HG02798 (cell line): ENCODE data around the gene NCBP3.
A peak's percentile ranks its signal among the peaks of the same experiment; 100 is the strongest.

Source experiments
- ATAC-seq: cut with Tn5 transposase; IDR thresholded peaks from one replicate; pipeline ENCODE4 v1.9.1; 2021; ENCODE audit warnings: mild to moderate bottlenecking; ENCODE audit not compliant: unreplicated experiment, poor library complexity

Gene NCBP3, protein sequence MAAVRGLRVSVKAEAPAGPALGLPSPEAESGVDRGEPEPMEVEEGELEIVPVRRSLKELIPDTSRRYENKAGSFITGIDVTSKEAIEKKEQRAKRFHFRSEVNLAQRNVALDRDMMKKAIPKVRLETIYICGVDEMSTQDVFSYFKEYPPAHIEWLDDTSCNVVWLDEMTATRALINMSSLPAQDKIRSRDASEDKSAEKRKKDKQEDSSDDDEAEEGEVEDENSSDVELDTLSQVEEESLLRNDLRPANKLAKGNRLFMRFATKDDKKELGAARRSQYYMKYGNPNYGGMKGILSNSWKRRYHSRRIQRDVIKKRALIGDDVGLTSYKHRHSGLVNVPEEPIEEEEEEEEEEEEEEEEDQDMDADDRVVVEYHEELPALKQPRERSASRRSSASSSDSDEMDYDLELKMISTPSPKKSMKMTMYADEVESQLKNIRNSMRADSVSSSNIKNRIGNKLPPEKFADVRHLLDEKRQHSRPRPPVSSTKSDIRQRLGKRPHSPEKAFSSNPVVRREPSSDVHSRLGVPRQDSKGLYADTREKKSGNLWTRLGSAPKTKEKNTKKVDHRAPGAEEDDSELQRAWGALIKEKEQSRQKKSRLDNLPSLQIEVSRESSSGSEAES

GRCh38 chr17:3845621-3846436 is at the start of gene NCBP3:
NCBP3 (minus strand) TSS chr17:3846246; CDS start chr17:3846223, 23 bp downstream.
- peak; percentile 96 for ATAC-seq

- ATAC-seq = no peak
Measured at GRCh38 chr17:3895354-3895753, 49.3 kb upstream of the NCBP3 start.

DNA sequence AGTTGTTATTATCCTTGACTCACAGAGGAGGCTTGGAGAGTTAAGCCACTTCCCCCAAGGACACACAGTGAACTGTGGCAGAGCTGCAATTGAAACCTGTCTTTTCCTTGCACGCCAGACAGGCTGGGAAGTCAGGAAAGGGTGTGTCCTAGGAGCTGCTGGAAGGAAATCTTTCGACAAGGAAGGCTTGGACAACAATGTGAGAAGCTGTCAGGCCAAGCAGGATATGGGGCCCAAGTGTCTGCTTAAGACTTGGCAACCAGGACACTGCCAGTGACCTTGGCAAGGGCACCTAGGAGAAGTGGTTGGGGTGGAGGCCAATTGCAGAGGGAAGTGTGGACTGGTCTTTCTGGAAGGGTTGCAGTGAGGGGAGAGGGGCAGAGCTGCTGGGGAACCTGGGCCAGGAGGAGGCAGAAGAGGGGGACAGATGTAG is 48.9 kb upstream of the NCBP3 start:
- ATAC-seq = no peak

DNA sequence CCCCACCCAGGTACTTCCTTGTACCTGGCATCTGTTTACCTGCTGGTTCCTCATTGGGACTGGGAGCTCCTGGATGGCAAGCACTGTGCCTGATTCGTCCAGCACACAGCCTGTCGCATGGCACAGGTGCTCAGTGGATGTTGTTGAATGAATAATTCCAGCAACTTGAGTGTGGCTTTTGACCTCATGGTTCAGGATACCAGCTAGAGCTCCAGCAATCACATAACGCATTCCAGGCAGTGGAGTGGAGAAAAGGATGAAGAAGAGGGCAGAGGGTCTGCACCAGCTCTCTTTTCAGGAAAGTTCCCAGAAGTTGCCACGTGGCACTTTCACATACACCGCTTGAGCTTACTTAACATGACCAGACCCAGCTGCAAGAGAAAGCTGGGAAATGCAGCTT is 48.1 kb upstream of the NCBP3 start:
- no peak for ATAC-seq

DNA sequence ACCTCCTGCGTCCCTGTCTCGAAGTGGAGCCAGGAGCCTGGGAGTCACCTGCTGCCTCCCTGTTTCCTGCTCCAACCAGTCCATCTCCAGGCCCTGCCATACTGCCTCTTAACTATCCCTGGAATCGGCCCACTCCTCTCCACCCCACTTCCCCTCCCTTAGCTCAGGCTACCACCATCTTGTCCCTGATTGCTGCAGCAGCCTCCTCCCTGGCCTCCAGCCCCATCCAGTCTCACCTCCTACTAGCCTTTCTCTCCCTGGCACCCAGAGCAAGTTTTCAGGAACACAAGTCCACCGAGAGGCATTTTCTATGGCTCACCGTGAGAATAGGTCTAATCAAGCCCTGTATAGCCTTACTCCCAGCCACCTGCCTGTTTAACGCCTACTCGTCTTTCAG is 47.7 kb upstream of the NCBP3 start:
- no peak for ATAC-seq

DNA sequence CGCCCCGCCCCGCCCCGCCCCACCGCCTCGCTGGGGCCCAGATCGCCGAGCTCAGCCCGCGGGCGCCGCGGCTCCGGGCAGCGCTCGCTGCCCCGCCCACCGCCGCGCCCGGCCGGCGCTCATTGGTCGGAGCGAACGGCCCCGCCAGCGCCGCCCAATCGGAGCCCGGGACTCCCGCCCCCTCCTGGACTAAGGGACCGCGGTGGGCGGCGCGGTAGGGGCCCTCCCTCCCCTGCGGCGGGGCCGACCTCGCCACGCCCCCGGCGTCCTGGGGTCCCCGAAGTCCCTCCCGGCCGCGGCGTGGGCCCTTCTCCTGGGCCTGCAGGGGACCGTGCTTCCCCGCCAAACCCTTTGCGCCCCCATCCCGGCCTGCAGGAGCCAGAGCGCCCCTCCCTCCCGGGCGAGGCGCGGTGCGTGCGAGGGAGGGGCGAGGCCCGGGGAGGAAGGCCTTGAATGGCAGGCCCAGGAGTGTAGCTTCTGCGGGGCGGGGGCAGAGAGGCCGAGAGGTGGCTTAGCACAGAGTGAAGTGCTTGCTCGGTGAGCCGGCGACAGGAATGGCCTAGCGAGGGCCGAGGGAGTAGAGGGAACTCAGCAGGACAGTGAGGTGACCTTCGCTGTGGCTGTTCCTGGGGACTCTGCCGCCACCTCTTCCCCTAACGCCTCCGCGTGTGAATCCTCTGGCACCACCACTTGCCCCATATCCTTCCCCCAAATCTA is 47.1 kb upstream of the NCBP3 start, which contains the start of gene CAMKK1:
Gene CAMKK1, minus strand, starts transcription at position 51 of the 717 bp plus-strand sequence. CDS start 7,366 bp downstream, outside the sequence.
- peak; percentile 94 for ATAC-seq

DNA sequence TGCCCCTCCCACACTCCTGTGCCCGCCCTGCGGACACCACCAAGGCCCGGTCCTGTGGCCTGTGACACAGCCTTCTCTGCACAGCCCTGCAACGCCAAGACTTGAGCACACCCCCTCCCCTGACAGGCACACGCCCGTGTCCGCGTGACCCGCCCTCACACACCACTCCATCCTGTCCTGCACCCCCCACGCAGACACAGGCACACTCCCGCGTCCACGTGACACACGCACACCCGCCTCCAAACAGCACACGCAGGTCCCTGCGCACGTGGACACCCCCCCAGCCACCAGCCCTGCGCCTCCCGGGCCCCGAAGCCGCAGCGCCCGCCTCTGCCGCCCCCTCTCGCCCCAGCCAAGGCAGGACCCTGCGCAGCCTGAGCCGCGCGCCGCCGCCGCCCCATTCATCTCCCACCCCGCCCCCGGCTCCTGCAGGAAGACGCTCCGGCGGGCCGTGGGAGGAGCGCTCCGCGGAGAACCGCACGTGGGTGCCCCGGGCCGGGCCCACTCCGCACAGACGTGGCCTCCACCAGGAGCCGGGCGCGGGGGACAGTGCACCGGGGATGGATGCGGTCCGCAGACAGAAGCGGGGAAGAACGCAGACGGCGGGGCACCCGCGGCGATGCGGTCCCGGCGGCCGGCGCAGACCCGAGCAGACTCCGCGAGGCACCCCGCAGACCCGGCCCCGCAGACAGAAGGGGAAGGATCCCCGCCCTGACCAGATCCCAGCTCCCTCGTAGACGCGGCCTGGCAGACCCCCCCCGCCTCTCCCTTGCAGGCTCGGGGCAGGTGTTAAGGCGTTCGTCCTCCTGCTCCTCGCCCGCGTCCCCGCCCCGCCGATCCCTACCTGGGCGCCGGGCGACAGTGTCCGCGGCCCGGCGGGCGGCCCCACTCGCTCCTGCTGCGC is 46.3 kb upstream of the NCBP3 start:
- peak; percentile 7 for ATAC-seq

- ATAC-seq = no peak
Measured at GRCh38 chr17:3891626-3892094, 45.6 kb upstream of the NCBP3 start.

DNA sequence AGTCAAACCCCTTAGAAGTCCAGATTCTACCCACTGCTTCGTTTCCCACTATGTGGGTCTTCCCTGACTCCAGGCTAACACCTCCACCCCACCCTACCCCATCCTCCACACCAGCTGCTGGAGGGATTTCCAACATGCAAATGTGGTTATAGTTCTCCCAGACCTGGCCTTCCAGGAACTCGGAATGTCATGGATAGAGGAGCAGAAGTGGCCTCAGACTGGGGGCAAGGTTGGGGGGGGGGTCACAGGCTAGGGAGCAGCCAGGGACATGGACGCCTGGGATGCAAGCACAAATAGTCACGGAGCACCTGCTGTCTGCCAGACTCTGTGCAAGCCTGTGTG is 44.8 kb upstream of the NCBP3 start:
- ATAC-seq = no peak

GRCh38 chr17:3890082-3890877 is 44.2 kb upstream of the NCBP3 start:
- no peak for ATAC-seq

DNA sequence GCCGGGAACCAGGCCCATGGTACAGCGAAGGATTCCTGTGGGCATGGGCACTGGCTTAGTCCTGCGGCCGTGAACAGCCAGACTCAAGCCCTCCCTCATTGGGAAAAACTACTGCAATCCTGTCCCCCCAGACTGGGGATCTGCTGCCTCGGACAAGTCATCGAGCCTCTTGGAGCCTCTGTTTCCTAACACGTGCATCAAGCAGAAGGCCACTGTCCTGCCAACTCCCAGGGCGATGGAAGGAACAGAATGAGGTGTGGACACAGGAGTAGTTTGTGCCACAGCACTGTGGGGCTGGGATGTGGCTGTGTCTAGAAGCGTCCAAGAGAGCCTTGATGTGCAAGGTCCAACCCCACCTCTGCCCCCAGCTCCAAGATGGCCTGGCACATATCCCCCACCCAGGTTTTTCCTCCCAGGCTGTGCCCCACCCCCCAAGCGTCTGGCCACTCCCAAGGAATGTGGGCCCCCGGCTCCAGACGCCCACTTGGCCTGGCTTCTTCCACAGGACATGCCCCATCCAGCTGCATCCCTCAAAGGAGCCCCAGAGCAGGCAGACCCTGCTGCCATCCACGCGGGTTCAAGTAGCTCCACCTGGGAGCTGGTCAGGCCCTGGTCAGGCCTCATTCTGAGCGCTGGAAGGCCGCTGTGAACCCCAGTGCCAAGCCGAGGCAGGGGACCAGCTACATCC is 43.4 kb upstream of the NCBP3 start:
- ATAC-seq = no peak

GRCh38 chr17:3888343-3889171 is 42.5 kb upstream of the NCBP3 start:
- no peak for ATAC-seq

- ATAC-seq = no peak
Measured at GRCh38 chr17:3887804-3888203, 41.8 kb upstream of the NCBP3 start.

GRCh38 chr17:3887394-3887793 is 41.3 kb upstream of the NCBP3 start:
- ATAC-seq = no peak

- no peak for ATAC-seq
Measured at GRCh38 chr17:3886776-3887175, 40.7 kb upstream of the NCBP3 start.

- ATAC-seq = no peak
Measured at GRCh38 chr17:3885970-3886369, 39.9 kb upstream of the NCBP3 start.

- no peak for ATAC-seq
Measured at GRCh38 chr17:3885271-3885670, 39.2 kb upstream of the NCBP3 start.
